Measurements from ENCODE around the gene CRHR1. TPM values are rescaled to one million over a fixed set of nuclear protein-coding genes. Genes with fewer than 3 reads are reported as not detected.

The CRHR1 gene
- total RNA-seq, 1 donor from 2014 or later: not detected

DNA sequence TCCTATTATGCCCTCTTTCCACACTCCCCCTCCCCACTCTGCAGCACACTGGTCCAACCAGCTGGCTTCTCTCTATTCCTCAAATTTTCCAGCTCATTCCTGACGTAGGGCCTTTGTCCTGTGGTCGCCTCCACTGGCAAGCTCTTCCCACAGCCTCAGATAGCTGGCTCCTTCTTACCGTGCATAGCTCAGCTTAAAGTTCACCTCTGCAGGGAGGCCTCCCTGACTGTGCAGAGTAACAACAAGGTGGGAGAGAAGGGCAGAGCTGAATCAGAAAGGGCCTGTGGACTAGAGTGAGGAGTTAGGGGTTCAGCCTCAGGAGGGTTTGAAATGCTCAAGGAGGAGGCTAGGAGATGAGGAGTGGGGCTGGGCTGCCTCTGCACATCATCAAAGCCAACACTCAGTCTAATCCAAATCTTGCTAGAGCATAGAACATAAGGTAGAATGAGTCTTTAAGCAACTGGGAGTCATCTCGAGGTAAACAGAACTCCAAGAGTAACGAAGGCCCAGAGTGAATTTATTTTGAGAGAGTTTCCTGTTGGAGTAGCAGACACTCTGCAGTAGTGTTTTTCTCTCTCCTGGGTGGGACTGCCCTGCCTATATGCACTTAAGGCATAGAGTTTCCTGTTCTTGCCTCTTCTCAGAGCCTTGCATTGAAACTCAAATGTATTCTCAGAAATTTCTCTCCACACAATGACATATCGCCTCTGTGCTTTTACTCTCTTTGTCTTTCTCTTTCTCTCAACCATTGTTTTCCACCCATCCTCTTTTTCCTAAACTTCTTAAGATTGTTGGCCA is 79.9 kb downstream of the CRHR1 start:
- no peaks in the 10 kb centered on the region for H3K27me3 ChIP-seq
- no peak overlapping the region for H3K4me3 ChIP-seq
- H3K9me3 ChIP-seq: no peaks in the 10 kb centered on the region
- no peaks in the 10 kb centered on the region for H3K4me1 ChIP-seq
- intact Hi-C loops (cut with DNase I): no loop called here
- DNase-seq (ENCODE audit: low spot score in 2 of 2): no peak
- no peaks in the 10 kb centered on the region for H3K36me3 ChIP-seq
- H3K27ac ChIP-seq: no peak overlapping the region
- TF ChIP-seq CTCF (IDR thresholded peaks at IDR 0.05): no peak

- H3K4me1 ChIP-seq: no peaks in the 10 kb centered on the region
- H3K36me3 ChIP-seq: no peaks in the 10 kb centered on the region
- no peak for DNase-seq (ENCODE audit: low spot score in 2 of 2)
- no peak overlapping the region for H3K27ac ChIP-seq
- no peak for TF ChIP-seq CTCF (IDR thresholded peaks at IDR 0.05)
- H3K27me3 ChIP-seq: no peaks in the 10 kb centered on the region
- H3K4me3 ChIP-seq: no peak overlapping the region
- no peaks in the 10 kb centered on the region for H3K9me3 ChIP-seq
- intact Hi-C loops (cut with DNase I): no loop called here
These were observed 83.1 kb downstream of the CRHR1 start for GRCh38 chr17:45867171-45867570.

DNA sequence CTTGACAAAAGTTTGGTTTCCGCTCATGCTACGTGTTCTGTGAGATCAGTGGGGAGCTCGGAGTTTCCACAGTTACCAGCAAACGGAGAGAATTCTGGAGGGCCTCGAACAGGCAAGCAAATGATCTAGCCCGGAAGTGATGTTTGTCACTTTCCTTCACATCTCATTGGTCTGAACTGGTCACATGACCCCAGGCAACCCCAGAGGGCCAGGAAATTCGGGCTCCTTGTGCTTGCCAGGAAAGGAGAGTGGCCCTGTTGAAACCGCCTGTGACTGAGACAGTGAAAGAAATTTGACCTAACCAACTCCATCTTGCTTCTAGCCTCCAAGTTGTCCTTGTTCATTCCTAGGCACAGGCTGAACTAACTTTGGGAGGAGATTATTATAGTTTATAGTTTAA is 83.6 kb downstream of the CRHR1 start:
- intact Hi-C loops (cut with DNase I): no loop called here
- Histone ChIP-seq H3K9me3 (no peaks in the 10 kb centered on the region), H3K36me3 (no peaks in the 10 kb centered on the region), H3K4me1 (no peaks in the 10 kb centered on the region), H3K27ac (no peak overlapping the region), H3K27me3 (no peaks in the 10 kb centered on the region), H3K4me3 (no peak overlapping the region)
- no peak for DNase-seq (ENCODE audit: low spot score in 2 of 2)
- no peak for TF ChIP-seq CTCF (IDR thresholded peaks at IDR 0.05)

- Histone ChIP-seq H3K4me1 (no peaks in the 10 kb centered on the region), H3K36me3 (no peaks in the 10 kb centered on the region), H3K27me3 (no peaks in the 10 kb centered on the region), H3K27ac (no peak overlapping the region), H3K9me3 (no peaks in the 10 kb centered on the region), H3K4me3 (no peak overlapping the region)
- no peak for TF ChIP-seq CTCF (IDR thresholded peaks at IDR 0.05)
- DNase-seq (ENCODE audit: low spot score in 2 of 2): no peak
- intact Hi-C loops (cut with DNase I): no loop called here
These were observed 84.2 kb downstream of the CRHR1 start for GRCh38 chr17:45868276-45868675.

GRCh38 chr17:45869676-45870341 is 85.7 kb downstream of the CRHR1 start:
- no peak for TF ChIP-seq CTCF (IDR thresholded peaks at IDR 0.05)
- Histone ChIP-seq H3K4me3 (no peak overlapping the region), H3K9me3 (no peaks in the 10 kb centered on the region), H3K27ac (no peak overlapping the region), H3K27me3 (no peaks in the 10 kb centered on the region), H3K4me1 (no peaks in the 10 kb centered on the region), H3K36me3 (no peaks in the 10 kb centered on the region)
- no peak for DNase-seq (ENCODE audit: low spot score in 2 of 2)
- intact Hi-C loops (cut with DNase I): no loop called here
